Spleen (tissue), 7 donors: ENCODE data around the gene SNRPA.

Experiments
- POLR2A ChIP-seq, 3 donors: fragments of 450-650 bp; IDR thresholded peaks; one replicate each; pipeline ENCODE4 v1.5.1; 2017; ENCODE audit warnings: antibody characterized with exemption in 3 of 3, mild to moderate bottlenecking in 1 of 3
- POLR2AphosphoS5 ChIP-seq, 3 donors: sonication (generic); formaldehyde crosslinking; IDR thresholded peaks; one replicate each; pipeline ENCODE4 v1.5.1; 2017; ENCODE audit warnings: antibody characterized with exemption in 3 of 3
- TF ChIP-seq, protein P1 (sequence below), 11 experiments: fragments of 200-600 bp in 7 of 11; fragments of 450-650 bp in 4 of 11; sonication (generic) in 4 of 11; IDR thresholded peaks in 8 of 11; conservative IDR thresholded peaks in 3 of 11; 1 replicate in 7 of 11; 2 replicates in 4 of 11; pipeline versions ENCODE4 v1.4.0 to v1.8.0; 2016 to 2021; ENCODE audit warnings: antibody characterized with exemption in 11 of 11, inconsistent platforms in 4 of 11, mild to moderate bottlenecking in 1 of 11
- donor health status: DM: no; HTN: no; CAD: no; lungs with moderate emphysema.
- donor health status: DM: no; HTN: no; CAD: no.
- donor health status: DM: no; HTN: no; CAD: no.

DNA sequence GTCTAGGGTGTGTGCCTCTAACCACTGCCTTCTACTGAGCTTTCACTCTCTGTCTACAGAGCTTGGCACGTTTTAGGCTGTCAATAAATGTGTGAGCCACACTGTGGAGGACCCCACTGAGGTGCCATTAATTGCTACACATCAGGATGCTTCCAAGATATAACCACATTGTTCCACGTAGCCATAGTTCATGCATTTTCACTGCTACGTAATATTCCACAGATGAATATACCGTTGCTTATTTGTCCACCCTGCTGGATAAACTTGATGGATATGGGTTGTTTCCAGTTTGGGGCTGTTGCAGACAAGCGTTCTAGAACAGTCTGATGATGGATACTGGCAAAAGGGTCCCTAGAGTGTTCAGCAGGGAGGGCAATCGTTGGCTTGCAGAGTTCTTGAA lies 49.2 kb upstream of the SNRPA start:
- TF ChIP-seq, protein P1, sequence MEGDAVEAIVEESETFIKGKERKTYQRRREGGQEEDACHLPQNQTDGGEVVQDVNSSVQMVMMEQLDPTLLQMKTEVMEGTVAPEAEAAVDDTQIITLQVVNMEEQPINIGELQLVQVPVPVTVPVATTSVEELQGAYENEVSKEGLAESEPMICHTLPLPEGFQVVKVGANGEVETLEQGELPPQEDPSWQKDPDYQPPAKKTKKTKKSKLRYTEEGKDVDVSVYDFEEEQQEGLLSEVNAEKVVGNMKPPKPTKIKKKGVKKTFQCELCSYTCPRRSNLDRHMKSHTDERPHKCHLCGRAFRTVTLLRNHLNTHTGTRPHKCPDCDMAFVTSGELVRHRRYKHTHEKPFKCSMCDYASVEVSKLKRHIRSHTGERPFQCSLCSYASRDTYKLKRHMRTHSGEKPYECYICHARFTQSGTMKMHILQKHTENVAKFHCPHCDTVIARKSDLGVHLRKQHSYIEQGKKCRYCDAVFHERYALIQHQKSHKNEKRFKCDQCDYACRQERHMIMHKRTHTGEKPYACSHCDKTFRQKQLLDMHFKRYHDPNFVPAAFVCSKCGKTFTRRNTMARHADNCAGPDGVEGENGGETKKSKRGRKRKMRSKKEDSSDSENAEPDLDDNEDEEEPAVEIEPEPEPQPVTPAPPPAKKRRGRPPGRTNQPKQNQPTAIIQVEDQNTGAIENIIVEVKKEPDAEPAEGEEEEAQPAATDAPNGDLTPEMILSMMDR (IDR thresholded peaks at IDR 0.05 in 8 of 11, conservative IDR thresholded peaks at IDR 0.05 in 3 of 11) = no peak
- TF ChIP-seq POLR2A (IDR thresholded peaks at IDR 0.05) (no peak), POLR2AphosphoS5 (IDR thresholded peaks at IDR 0.05) (no peak)
